ENCODE measurements around the gene BRD4. TPM values are rescaled to one million over a fixed set of nuclear protein-coding genes. Genes with fewer than 3 reads are reported as not detected.

The BRD4 gene
- total RNA-seq, 4 donors from 2014 or later = 5.6 to 156 (median 16.6) TPM

DNA sequence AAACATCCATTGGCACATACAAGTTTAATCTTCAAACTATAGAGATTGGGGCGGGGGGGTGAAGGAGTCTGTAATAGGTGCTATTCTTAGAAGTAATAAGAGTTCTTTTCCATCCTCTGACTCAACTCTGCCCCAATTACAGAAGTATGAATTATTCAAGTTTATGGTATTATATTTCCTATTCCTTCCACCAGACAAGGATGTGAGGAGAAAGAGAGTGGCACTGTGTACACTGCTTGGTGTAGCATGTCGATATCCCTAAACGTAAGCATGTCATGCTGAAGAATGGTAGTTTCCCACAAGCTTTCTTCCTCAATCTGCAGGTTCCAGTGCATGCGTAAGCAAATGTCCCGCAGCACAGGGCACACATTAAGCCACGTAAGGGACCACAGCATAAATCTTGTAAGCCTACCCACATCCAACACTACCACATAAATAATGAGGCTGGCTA lies 14.1 kb downstream of the BRD4 start:
- Histone ChIP-seq H3K9me3 (no peaks in the 10 kb centered on the region), H3K4me1 (peaks cover 27 to 36% of the 10 kb centered on the region in 2 donors), H3K4me3 (no peak overlapping the region), H3K27ac (peak overlapping the region in 1 of 2 donors; percentile 47), H3K36me3 (no peaks in the 10 kb centered on the region), H3K27me3 (no peaks in the 10 kb centered on the region)
- intact Hi-C loops (cut with DNase I; ENCODE audit: low total_unique reads) = no loop called here
- no peak for DNase-seq
- TF ChIP-seq CTCF (IDR thresholded peaks at IDR 0.05) (no peak), POLR2A (IDR thresholded peaks at IDR 0.05) (no peak)

DNA sequence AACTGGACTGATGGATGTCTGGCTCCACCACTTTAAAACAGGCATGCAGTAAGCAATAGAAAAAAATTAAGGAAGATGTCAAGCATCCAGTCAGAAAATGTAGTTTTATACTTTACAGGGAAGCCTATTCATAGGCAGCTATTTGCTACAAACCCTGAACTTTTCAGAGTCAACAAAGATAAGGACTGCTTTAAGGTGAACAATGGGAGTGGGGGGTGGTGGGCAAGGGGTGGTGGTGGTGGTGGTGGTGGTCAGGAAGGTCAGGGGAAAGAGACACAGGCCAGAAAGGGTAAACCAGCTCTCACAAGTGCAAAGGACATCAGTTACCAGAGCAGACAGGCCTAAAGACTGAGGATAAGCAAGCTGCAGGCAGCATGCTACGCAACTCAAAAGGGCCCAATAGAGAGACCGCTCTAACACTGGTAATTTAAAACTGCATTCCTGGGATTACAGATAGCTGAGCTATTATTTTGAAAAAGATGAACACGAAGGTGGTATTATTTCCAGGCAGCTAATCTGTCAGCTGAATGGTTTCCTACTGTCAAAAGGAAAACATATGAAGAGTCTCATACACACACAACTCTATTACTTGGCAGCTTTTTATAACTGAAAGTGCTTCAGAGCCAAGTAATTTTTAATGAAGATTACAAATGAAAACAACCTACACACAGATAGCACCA lies 14.8 kb downstream of the BRD4 start:
- peaks cover 27 to 34% of the 10 kb centered on the region in 2 donors for H3K4me1 ChIP-seq
- intact Hi-C loops (cut with DNase I; ENCODE audit: low total_unique reads) = no loop called here
- H3K36me3 ChIP-seq = no peaks in the 10 kb centered on the region
- peak overlapping the region in 1 of 2 donors; percentile 47 for H3K27ac ChIP-seq
- H3K9me3 ChIP-seq = no peaks in the 10 kb centered on the region
- no peak for TF ChIP-seq CTCF (IDR thresholded peaks at IDR 0.05)
- no peak for TF ChIP-seq POLR2A (IDR thresholded peaks at IDR 0.05)
- H3K4me3 ChIP-seq = no peak overlapping the region
- DNase-seq = no peak
- H3K27me3 ChIP-seq = no peaks in the 10 kb centered on the region

DNA sequence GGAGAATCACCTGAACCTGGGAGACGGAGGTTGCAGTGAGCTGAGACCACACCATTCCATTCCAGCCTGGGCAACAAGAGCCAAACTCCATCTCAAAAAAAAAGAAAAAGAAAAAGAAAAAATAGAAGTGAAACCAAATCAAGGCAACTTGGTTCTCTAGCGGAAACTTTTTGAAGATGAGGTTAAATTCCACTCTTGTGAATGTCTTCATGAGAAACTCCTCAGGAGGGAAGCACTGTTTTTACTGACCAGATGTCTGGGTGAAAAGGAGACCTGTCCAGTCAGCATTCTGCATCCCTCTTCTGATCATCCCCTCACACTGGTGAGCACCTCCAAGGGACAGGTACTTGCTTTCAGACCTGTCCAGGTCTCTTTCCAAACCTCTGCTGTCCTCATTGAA lies 15.8 kb downstream of the BRD4 start:
- intact Hi-C loops (cut with DNase I; ENCODE audit: low total_unique reads) = no loop called here
- Histone ChIP-seq H3K9me3 (no peaks in the 10 kb centered on the region), H3K27ac (peak overlapping the region in 1 of 2 donors; percentile 47), H3K27me3 (no peaks in the 10 kb centered on the region), H3K36me3 (no peaks in the 10 kb centered on the region), H3K4me1 (peaks cover 27 to 34% of the 10 kb centered on the region in 2 donors), H3K4me3 (no peak overlapping the region)
- DNase-seq = no peak
- TF ChIP-seq POLR2A (IDR thresholded peaks at IDR 0.05) (no peak), CTCF (IDR thresholded peaks at IDR 0.05) (no peak)

DNA sequence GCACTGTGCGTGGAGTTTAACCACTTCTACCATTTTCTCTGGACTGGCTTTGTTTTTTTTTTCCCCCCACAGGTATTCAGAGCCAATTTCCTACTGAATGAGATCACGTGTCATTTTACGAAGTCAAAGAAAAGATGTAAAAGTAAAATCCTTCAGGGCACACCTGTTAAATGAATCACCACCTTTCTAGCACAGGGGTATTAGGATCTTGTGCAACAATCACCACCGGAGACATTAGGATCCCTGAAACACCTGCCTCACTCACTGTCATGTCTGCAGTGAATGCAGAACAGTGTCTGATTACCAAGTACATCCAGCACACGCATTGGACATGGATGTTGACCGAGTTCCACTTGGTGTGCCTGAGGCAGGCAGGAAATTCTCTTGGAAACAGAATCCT lies 17.2 kb downstream of the BRD4 start:
- intact Hi-C loops (cut with DNase I; ENCODE audit: low total_unique reads) = no loop called here
- no peak for TF ChIP-seq CTCF (IDR thresholded peaks at IDR 0.05)
- TF ChIP-seq POLR2A (IDR thresholded peaks at IDR 0.05) = no peak
- DNase-seq = no peak
- Histone ChIP-seq H3K36me3 (no peaks in the 10 kb centered on the region), H3K4me1 (peaks cover 23 to 29% of the 10 kb centered on the region in 2 donors), H3K4me3 (no peak overlapping the region), H3K9me3 (no peaks in the 10 kb centered on the region), H3K27me3 (no peaks in the 10 kb centered on the region), H3K27ac (no peak overlapping the region)

GRCh38 chr19:15313649-15314279 lies 18.6 kb downstream of the BRD4 start:
- no peaks in the 10 kb centered on the region for H3K9me3 ChIP-seq
- no peak for TF ChIP-seq CTCF (IDR thresholded peaks at IDR 0.05)
- TF ChIP-seq POLR2A (IDR thresholded peaks at IDR 0.05) = no peak
- peaks cover 19 to 21% of the 10 kb centered on the region in 2 donors for H3K4me1 ChIP-seq
- H3K27ac ChIP-seq = no peak overlapping the region
- H3K4me3 ChIP-seq = no peak overlapping the region
- intact Hi-C loops (cut with DNase I; ENCODE audit: low total_unique reads) = no loop called here
- no peaks in the 10 kb centered on the region for H3K27me3 ChIP-seq
- H3K36me3 ChIP-seq = no peaks in the 10 kb centered on the region
- DNase-seq = no peak
